ENCODE measurements around the gene VPS72.

VPS72 gene

DNA sequence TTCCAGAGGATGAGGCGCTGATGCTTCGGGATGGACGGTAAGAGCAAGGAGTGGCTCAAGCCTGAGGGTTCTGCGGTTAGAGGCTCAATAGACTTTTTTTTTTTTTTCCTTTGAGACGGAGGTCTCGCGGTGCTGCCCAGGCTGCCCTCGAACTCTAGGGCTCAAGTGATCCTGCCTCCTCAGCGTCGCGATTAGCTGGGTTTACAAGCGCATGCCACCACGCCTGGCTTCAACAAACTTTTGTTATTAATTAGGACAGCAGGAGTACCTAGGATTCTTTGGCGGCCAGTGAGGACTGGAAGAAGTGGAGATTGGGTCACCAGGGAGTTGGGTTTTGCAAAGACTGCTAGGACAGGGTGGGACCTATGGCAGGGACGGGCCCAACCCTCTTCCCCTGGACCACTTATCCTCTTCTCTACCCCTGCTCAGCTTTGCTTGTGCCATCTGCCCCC, 23.5 kb downstream of the VPS72 start:
- H3K27me3 ChIP-seq (ENCODE audit: insufficient read depth, poor library complexity, severe bottlenecking) = no peaks in the 10 kb centered on the region
- peak overlapping the region; percentile 66 for H3K27ac ChIP-seq (replicated peaks)
- H3K4me3 ChIP-seq (replicated peaks; ENCODE audit: insufficient read depth, low read length) = peak overlapping the region; percentile 75
- TF ChIP-seq, protein P1, sequence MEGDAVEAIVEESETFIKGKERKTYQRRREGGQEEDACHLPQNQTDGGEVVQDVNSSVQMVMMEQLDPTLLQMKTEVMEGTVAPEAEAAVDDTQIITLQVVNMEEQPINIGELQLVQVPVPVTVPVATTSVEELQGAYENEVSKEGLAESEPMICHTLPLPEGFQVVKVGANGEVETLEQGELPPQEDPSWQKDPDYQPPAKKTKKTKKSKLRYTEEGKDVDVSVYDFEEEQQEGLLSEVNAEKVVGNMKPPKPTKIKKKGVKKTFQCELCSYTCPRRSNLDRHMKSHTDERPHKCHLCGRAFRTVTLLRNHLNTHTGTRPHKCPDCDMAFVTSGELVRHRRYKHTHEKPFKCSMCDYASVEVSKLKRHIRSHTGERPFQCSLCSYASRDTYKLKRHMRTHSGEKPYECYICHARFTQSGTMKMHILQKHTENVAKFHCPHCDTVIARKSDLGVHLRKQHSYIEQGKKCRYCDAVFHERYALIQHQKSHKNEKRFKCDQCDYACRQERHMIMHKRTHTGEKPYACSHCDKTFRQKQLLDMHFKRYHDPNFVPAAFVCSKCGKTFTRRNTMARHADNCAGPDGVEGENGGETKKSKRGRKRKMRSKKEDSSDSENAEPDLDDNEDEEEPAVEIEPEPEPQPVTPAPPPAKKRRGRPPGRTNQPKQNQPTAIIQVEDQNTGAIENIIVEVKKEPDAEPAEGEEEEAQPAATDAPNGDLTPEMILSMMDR (IDR thresholded peaks at IDR 0.05; ENCODE audit: insufficient read depth, low read length) = no peak
- no peak for TF ChIP-seq GABPA (IDR thresholded peaks at IDR 0.05; ENCODE audit: low read depth)
- TF ChIP-seq, protein P2, sequence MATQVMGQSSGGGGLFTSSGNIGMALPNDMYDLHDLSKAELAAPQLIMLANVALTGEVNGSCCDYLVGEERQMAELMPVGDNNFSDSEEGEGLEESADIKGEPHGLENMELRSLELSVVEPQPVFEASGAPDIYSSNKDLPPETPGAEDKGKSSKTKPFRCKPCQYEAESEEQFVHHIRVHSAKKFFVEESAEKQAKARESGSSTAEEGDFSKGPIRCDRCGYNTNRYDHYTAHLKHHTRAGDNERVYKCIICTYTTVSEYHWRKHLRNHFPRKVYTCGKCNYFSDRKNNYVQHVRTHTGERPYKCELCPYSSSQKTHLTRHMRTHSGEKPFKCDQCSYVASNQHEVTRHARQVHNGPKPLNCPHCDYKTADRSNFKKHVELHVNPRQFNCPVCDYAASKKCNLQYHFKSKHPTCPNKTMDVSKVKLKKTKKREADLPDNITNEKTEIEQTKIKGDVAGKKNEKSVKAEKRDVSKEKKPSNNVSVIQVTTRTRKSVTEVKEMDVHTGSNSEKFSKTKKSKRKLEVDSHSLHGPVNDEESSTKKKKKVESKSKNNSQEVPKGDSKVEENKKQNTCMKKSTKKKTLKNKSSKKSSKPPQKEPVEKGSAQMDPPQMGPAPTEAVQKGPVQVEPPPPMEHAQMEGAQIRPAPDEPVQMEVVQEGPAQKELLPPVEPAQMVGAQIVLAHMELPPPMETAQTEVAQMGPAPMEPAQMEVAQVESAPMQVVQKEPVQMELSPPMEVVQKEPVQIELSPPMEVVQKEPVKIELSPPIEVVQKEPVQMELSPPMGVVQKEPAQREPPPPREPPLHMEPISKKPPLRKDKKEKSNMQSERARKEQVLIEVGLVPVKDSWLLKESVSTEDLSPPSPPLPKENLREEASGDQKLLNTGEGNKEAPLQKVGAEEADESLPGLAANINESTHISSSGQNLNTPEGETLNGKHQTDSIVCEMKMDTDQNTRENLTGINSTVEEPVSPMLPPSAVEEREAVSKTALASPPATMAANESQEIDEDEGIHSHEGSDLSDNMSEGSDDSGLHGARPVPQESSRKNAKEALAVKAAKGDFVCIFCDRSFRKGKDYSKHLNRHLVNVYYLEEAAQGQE (IDR thresholded peaks at IDR 0.05; ENCODE audit: insufficient replicate concordance, low read depth) = no peak
- no peak for TF ChIP-seq POLR2AphosphoS5 (IDR thresholded peaks at IDR 0.05; ENCODE audit: low read depth)
- TF ChIP-seq SPI1 (IDR thresholded peaks at IDR 0.05; ENCODE audit: borderline replicate concordance, low read depth) = no peak
- no peak for DNase-seq (ENCODE audit: low read depth in 1 of 2, low spot score in 1 of 2)

DNA sequence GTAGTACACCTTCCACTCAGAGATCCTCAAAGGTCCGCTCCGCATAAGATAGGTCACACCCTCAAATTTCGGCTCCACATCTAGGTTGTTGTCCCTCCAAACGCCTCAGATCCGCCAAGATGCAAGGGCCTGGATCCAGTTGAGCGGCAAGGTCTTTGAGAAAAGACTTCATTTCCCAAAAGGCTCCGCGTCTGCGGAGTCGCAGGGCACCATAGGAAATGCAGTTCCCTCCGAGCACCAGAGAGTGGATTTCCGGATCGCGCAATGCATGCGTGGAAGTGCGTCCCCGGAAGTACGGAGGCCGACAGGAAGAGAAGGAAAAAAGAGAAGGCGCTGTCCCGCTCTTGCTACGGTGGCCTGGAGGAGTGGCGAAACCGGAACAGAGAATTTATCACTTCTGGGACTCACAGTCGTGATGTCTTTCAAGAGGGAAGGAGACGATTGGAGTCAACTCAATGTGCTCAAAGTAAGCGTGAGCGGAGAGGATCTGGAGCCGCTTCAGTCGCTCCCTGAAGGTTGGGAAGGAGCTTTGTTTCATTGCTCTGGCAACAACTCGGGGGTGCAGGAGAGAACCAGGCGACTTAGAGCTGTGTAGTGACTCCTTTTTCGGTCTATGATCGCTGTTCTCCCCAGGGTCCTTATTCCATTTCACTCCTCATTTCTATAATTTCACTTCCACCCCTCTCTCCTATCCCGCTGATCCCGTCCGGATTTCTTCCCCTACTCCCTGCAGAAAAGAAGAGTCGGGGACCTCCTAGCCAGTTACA, 24.1 kb downstream of the VPS72 start, which contains the start of the genes LYSMD1 and SCNM1:
Gene LYSMD1, minus strand, starts transcription at position 165 of the 767 bp plus-strand sequence. CDS start 644 bp downstream, outside the sequence.
Gene SCNM1, plus strand, starts transcription at position 407 of the 767 bp plus-strand sequence. Its CDS starts 9 bp downstream, at position 416.
- DNase-seq (ENCODE audit: low read depth in 1 of 2, low spot score in 1 of 2) = peak; percentile 99

DNA sequence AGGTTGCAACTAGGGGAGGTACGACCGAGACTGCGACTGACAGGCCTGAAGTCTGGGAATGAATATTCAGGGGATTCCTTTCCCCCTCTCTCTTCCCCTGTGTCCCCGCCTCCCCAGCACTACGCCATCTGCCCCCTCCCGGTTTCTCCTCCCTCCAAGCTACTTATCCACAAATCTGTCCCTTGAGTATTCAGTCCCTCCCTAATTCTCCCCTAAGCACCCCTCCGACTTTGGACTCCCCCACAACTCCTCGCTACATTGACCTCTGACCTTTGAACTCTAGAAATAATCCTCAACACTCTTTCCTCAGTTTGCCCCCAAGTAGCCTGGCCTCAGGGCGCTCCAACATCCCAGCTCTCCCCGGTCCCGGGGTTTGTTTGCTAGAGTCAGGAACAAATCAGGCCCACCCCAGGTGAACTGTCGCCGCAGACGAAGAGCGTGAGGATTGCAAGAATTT, 24.7 kb downstream of the VPS72 start:
- TF ChIP-seq POLR2AphosphoS5 (IDR thresholded peaks at IDR 0.05; ENCODE audit: low read depth) (no peak), SPI1 (IDR thresholded peaks at IDR 0.05; ENCODE audit: borderline replicate concordance, low read depth) (no peak), GABPA (IDR thresholded peaks at IDR 0.05; ENCODE audit: low read depth) (no peak)
- TF ChIP-seq, protein P2 (IDR thresholded peaks at IDR 0.05; ENCODE audit: insufficient replicate concordance, low read depth) = no peak
- TF ChIP-seq, protein P1 (IDR thresholded peaks at IDR 0.05; ENCODE audit: insufficient read depth, low read length) = no peak
- Histone ChIP-seq H3K27ac (replicated peaks) (peak overlapping the region; percentile 53), H3K27me3 (ENCODE audit: insufficient read depth, poor library complexity, severe bottlenecking) (no peaks in the 10 kb centered on the region), H3K4me3 (replicated peaks; ENCODE audit: insufficient read depth, low read length) (peak overlapping the region; percentile 46)
- no peak for DNase-seq (ENCODE audit: low read depth in 1 of 2, low spot score in 1 of 2)

More for the DNA sequence above, 24.1 kb downstream of the VPS72 start, which contains the start of the genes LYSMD1 and SCNM1:
- H3K27ac ChIP-seq (replicated peaks) = peak within 1 kb of the TSS; percentile 66
- TF ChIP-seq SPI1 (IDR thresholded peaks at IDR 0.05; ENCODE audit: borderline replicate concordance, low read depth) = peak; percentile 88
- peak; percentile 86 for TF ChIP-seq POLR2AphosphoS5 (IDR thresholded peaks at IDR 0.05; ENCODE audit: low read depth)
- TF ChIP-seq GABPA (IDR thresholded peaks at IDR 0.05; ENCODE audit: low read depth) = peak; percentile 90
- TF ChIP-seq, protein P2 (IDR thresholded peaks at IDR 0.05; ENCODE audit: insufficient replicate concordance, low read depth) = peak; percentile 53
- TF ChIP-seq, protein P1 (IDR thresholded peaks at IDR 0.05; ENCODE audit: insufficient read depth, low read length) = no peak
- H3K27me3 ChIP-seq (ENCODE audit: insufficient read depth, poor library complexity, severe bottlenecking) = no peaks in the 10 kb centered on the region
- peak within 1 kb of the TSS; percentile 75 for H3K4me3 ChIP-seq (replicated peaks; ENCODE audit: insufficient read depth, low read length)

Data from HL-60 (cell line).